Prostate gland (tissue), 2 donors: ENCODE data around the gene ZNF688. TPM values are rescaled to one million over a fixed set of nuclear protein-coding genes. Genes with fewer than 3 reads are reported as not detected.

Source experiments
- DNase-seq: peaks from one replicate; pipeline ENCODE4 v3.0.0-alpha.2; 2019; ENCODE audit warnings: low spot score
- H3K27ac ChIP-seq, 2 donors: fragments of 200-600 bp; sonication (generic); 2 replicates each; pipeline ENCODE4 v1.5.1; 2017 to 2019
- H3K27me3 ChIP-seq: fragments of 200-600 bp; sonication (generic); replicated peaks from 2 replicates; pipeline ENCODE4 v1.5.1; 2019; ENCODE audit not compliant: insufficient read depth
- H3K36me3 ChIP-seq, 2 donors: fragments of 200-600 bp; sonication (generic); 1 replicate in 1 of 2; 2 replicates in 1 of 2; pipeline versions ENCODE4 v1.5.1 to v1.8.1; 2017 to 2019
- H3K4me1 ChIP-seq: fragments of 200-600 bp; sonication (generic); replicated peaks from 2 replicates; pipeline ENCODE4 v1.5.1; 2019
- H3K4me3 ChIP-seq, 2 donors: fragments of 200-600 bp; sonication (generic); 2 replicates each; pipeline ENCODE4 v1.5.1; 2017 to 2019
- H3K9me3 ChIP-seq: fragments of 200-600 bp; sonication (generic); 2 replicates; pipeline ENCODE4 v1.5.1; 2017
- POLR2A ChIP-seq: fragments of 450-650 bp; IDR thresholded peaks from one replicate; pipeline ENCODE4 v1.6.1; 2016; ENCODE audit warnings: antibody characterized with exemption, mild to moderate bottlenecking
- POLR2AphosphoS5 ChIP-seq: sonication (generic); formaldehyde crosslinking; IDR thresholded peaks from one replicate; pipeline ENCODE4 v1.6.1; 2017; ENCODE audit warnings: antibody characterized with exemption
- WGBS: methylation state at CpG from one replicate; pipeline ENCODE4 v1.1.5; 2018; 5-methylcytosine and 5-hydroxymethylcytosine counted together
- intact Hi-C: fragments of 100-400 bp; cut with DNase I; formaldehyde crosslinking; loops from one replicate; pipeline ENCODE4 v1.14.2; 2022
- total RNA-seq, 2 donors: library from RNA; depleted of rRNA; stranded (reverse); fragments of >200 nt; gene quantifications; one replicate each; pipeline ENCODE4 v1.1.0, GENCODE V29; 2016
- TF ChIP-seq, protein P1 (sequence below), 4 experiments: fragments of 200-600 bp in 2 of 4; fragments of 450-650 bp in 2 of 4; sonication (generic) in 2 of 4; IDR thresholded peaks; 1 replicate in 3 of 4; 2 replicates in 1 of 4; pipeline ENCODE4 v1.5.1; 2016 to 2019; ENCODE audit warnings: antibody characterized with exemption in 4 of 4, mild to moderate bottlenecking in 2 of 4, moderate library complexity in 2 of 4

Gene ZNF688
- total RNA-seq, 2 donors from 2014 or later = 20.4 to 21.5 TPM

- no peaks in the 10 kb centered on the region for H3K27me3 ChIP-seq
- H3K9me3 ChIP-seq = no peaks in the 10 kb centered on the region
- intact Hi-C loops = loop anchor here (5.0 kb wide), 1 partner anchor 78 kb away; the partner anchor contains the start of gene PRR14
- no peak overlapping the region for H3K27ac ChIP-seq
- H3K36me3 ChIP-seq = peaks cover 0 to 3% of the 10 kb centered on the region in 2 donors
- H3K4me3 ChIP-seq = no peak overlapping the region
- TF ChIP-seq, protein P1, sequence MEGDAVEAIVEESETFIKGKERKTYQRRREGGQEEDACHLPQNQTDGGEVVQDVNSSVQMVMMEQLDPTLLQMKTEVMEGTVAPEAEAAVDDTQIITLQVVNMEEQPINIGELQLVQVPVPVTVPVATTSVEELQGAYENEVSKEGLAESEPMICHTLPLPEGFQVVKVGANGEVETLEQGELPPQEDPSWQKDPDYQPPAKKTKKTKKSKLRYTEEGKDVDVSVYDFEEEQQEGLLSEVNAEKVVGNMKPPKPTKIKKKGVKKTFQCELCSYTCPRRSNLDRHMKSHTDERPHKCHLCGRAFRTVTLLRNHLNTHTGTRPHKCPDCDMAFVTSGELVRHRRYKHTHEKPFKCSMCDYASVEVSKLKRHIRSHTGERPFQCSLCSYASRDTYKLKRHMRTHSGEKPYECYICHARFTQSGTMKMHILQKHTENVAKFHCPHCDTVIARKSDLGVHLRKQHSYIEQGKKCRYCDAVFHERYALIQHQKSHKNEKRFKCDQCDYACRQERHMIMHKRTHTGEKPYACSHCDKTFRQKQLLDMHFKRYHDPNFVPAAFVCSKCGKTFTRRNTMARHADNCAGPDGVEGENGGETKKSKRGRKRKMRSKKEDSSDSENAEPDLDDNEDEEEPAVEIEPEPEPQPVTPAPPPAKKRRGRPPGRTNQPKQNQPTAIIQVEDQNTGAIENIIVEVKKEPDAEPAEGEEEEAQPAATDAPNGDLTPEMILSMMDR (IDR thresholded peaks at IDR 0.05) = no peak
- TF ChIP-seq POLR2AphosphoS5 = no peak
- TF ChIP-seq POLR2A = no peak
- peaks cover 6% of the 10 kb centered on the region for H3K4me1 ChIP-seq
- 75% methylated on average over 1 of the region's 1 CpG for WGBS
- DNase-seq = no peak
Measured at GRCh38 chr16:30574678-30575077, 3.2 kb upstream of the ZNF688 start.

GRCh38 chr16:30570636-30571444 is 674 bp downstream of the ZNF688 start:
- Histone ChIP-seq H3K36me3 (no peaks in the 10 kb centered on the region), H3K9me3 (no peaks in the 10 kb centered on the region), H3K27ac (peak overlapping the region; percentile 97 to 98), H3K4me1 (peaks cover 6% of the 10 kb centered on the region), H3K27me3 (no peaks in the 10 kb centered on the region), H3K4me3 (peak overlapping the region; percentile 65 to 77)
- peak; percentile 22 for DNase-seq
- TF ChIP-seq POLR2A (no peak), POLR2AphosphoS5 (no peak)
- TF ChIP-seq, protein P1 (IDR thresholded peaks at IDR 0.05) = no peak
- WGBS = 6% methylated on average over 22 of the region's 22 CpGs
- intact Hi-C loops = loop anchor here (5.0 kb wide), 1 partner anchor 81 kb away; the partner anchor contains the start of gene PRR14

- Histone ChIP-seq H3K4me1 (peaks cover 6% of the 10 kb centered on the region), H3K36me3 (no peaks in the 10 kb centered on the region), H3K9me3 (no peaks in the 10 kb centered on the region), H3K27me3 (no peaks in the 10 kb centered on the region), H3K4me3 (peak overlapping the region in 1 of 2 donors; percentile 77), H3K27ac (peak overlapping the region; percentile 97 to 98)
- WGBS = 89% methylated on average over 44 of the region's 44 CpGs
- TF ChIP-seq POLR2AphosphoS5 (no peak), POLR2A (no peak)
- TF ChIP-seq, protein P1 (IDR thresholded peaks at IDR 0.05) = no peak
- intact Hi-C loops = loop anchor here (5.0 kb wide), 1 partner anchor 82 kb away; the partner anchor contains the start of gene PRR14
- no peak for DNase-seq
Measured at GRCh38 chr16:30569746-30570635, 1.5 kb downstream of the ZNF688 start.

DNA sequence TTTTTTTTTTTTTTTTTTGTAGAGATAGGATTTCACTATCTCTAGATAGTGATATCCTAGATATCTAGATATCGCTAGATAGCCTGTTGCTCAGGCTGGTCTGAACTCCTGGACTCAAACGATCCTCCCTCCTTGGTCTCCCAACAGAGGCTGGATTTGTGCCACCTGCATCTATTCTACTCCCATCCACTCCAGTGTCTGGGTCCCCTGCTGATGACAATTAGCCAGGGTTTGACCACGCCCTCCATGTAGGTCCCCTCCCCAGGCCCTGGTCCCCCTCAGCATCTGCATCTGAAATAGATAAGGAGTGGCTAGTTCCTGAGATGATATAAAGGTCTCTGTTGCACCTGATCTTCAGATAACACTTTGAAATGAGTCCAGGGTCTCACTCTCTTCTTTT is 2.2 kb downstream of the ZNF688 start:
- Histone ChIP-seq H3K27ac (no peak overlapping the region), H3K36me3 (no peaks in the 10 kb centered on the region), H3K9me3 (no peaks in the 10 kb centered on the region), H3K4me3 (no peak overlapping the region), H3K27me3 (no peaks in the 10 kb centered on the region), H3K4me1 (peaks cover 6% of the 10 kb centered on the region)
- WGBS = 96% methylated on average over 3 of the region's 3 CpGs
- no peak for DNase-seq
- TF ChIP-seq, protein P1 (IDR thresholded peaks at IDR 0.05) = no peak
- no peak for TF ChIP-seq POLR2AphosphoS5
- intact Hi-C loops = no loop called here
